ENCODE measurements around the gene MAGOH.

GRCh38 chr1:53203466-53203865 is 34.9 kb downstream of the MAGOH start:
- TF ChIP-seq EZH2 (IDR thresholded peaks at IDR 0.05; ENCODE audit: borderline replicate concordance, insufficient read depth, low read length, poor library complexity, severe bottlenecking) (no peak), CTCF (IDR thresholded peaks at IDR 0.05; ENCODE audit: poor library complexity, severe bottlenecking) (no peak), RAD21 (conservative IDR thresholded peaks at IDR 0.05) (no peak), POLR2AphosphoS5 (IDR thresholded peaks at IDR 0.05) (no peak), EP300 (conservative IDR thresholded peaks at IDR 0.05; ENCODE audit: poor library complexity, severe bottlenecking) (no peak), TAF1 (IDR thresholded peaks at IDR 0.05; ENCODE audit: low read depth) (no peak)
